ENCODE measurements around the gene PDCD6IP.

PDCD6IP gene

GRCh38 chr3:33895658-33896057 lies 97.2 kb downstream of the PDCD6IP start:
- no peak overlapping the region for H3K4me3 ChIP-seq (ENCODE audit: low read depth, low read length)
- no peak for TF ChIP-seq CTCF (IDR thresholded peaks at IDR 0.05; ENCODE audit: low read depth, low read length)

GRCh38 chr3:33897306-33897705 lies 98.9 kb downstream of the PDCD6IP start:
- no peak for TF ChIP-seq CTCF (IDR thresholded peaks at IDR 0.05; ENCODE audit: low read depth, low read length)
- H3K4me3 ChIP-seq (ENCODE audit: low read depth, low read length), result no peak overlapping the region

GRCh38 chr3:33898901-33899300 lies 100.5 kb downstream of the PDCD6IP start:
- H3K4me3 ChIP-seq (ENCODE audit: low read depth, low read length), result no peak overlapping the region
- TF ChIP-seq CTCF (IDR thresholded peaks at IDR 0.05; ENCODE audit: low read depth, low read length), result no peak

- no peak overlapping the region for H3K4me3 ChIP-seq (ENCODE audit: low read depth, low read length)
- no peak for TF ChIP-seq CTCF (IDR thresholded peaks at IDR 0.05; ENCODE audit: low read depth, low read length)
Measured at GRCh38 chr3:33900440-33900808, 102.0 kb downstream of the PDCD6IP start.

- no peak overlapping the region for H3K4me3 ChIP-seq (ENCODE audit: low read depth, low read length)
- no peak for TF ChIP-seq CTCF (IDR thresholded peaks at IDR 0.05; ENCODE audit: low read depth, low read length)
Measured at GRCh38 chr3:33900809-33901505, 102.5 kb downstream of the PDCD6IP start.

GRCh38 chr3:33901862-33902563 lies 103.6 kb downstream of the PDCD6IP start:
- TF ChIP-seq CTCF (IDR thresholded peaks at IDR 0.05; ENCODE audit: low read depth, low read length), result no peak
- H3K4me3 ChIP-seq (ENCODE audit: low read depth, low read length), result no peak overlapping the region

GRCh38 chr3:33904730-33905129 lies 106.3 kb downstream of the PDCD6IP start:
- TF ChIP-seq CTCF (IDR thresholded peaks at IDR 0.05; ENCODE audit: low read depth, low read length), result no peak
- no peak overlapping the region for H3K4me3 ChIP-seq (ENCODE audit: low read depth, low read length)
